Glutamatergic neuron (in vitro differentiated cells): Measurements from ENCODE around the gene VHLL. TPM values are rescaled to one million over a fixed set of nuclear protein-coding genes. Genes with fewer than 3 reads are reported as not detected.

Source experiments
- DNase-seq: peaks from one replicate; pipeline ENCODE4 v3.0.0; 2022
- H3K27ac Mint-ChIP-seq: one replicate; pipeline ENCODE4 v1.8.0; 2020; ENCODE audit warnings: mild to moderate bottlenecking, mixed read lengths, inconsistent platforms; ENCODE audit not compliant: unreplicated experiment
- H3K27me3 Mint-ChIP-seq: one replicate; pipeline ENCODE4 v1.8.0; 2020; ENCODE audit warnings: mild to moderate bottlenecking, moderate library complexity, mixed read lengths, inconsistent platforms; ENCODE audit not compliant: unreplicated experiment
- H3K36me3 Mint-ChIP-seq: one replicate; pipeline ENCODE4 v1.8.0; 2020; ENCODE audit warnings: mild to moderate bottlenecking, mixed read lengths, inconsistent platforms; ENCODE audit not compliant: unreplicated experiment
- H3K4me1 Mint-ChIP-seq: one replicate; pipeline ENCODE4 v1.8.0; 2020; ENCODE audit warnings: mild to moderate bottlenecking, low read depth, mixed read lengths, inconsistent platforms; ENCODE audit not compliant: unreplicated experiment
- H3K4me3 Mint-ChIP-seq: one replicate; pipeline ENCODE4 v1.8.0; 2020; ENCODE audit warnings: mild to moderate bottlenecking, mixed read lengths, inconsistent platforms; ENCODE audit not compliant: unreplicated experiment
- H3K9me3 Mint-ChIP-seq: one replicate; pipeline ENCODE4 v1.8.0; 2020; ENCODE audit warnings: mild to moderate bottlenecking, moderate library complexity, mixed read lengths, inconsistent platforms; ENCODE audit not compliant: unreplicated experiment
- CTCF ChIP-seq: fragments of 200-600 bp; sonication (generic); IDR thresholded peaks from one replicate; pipeline ENCODE4 v1.5.0; 2021; ENCODE audit not compliant: partially characterized antibody, unreplicated experiment
- total RNA-seq: library from RNA; stranded (reverse); fragmentation: NEBNext Ultra II Directional; extraction: Animal tissue kit (Norgen Biotek cat#: 25700); gene quantifications from one replicate; pipeline ENCODE4 v1.2.1, GENCODE V29; 2021; ENCODE audit not compliant: unreplicated experiment

The VHLL gene
- total RNA-seq, 1 donor from 2014 or later = not detected

DNA sequence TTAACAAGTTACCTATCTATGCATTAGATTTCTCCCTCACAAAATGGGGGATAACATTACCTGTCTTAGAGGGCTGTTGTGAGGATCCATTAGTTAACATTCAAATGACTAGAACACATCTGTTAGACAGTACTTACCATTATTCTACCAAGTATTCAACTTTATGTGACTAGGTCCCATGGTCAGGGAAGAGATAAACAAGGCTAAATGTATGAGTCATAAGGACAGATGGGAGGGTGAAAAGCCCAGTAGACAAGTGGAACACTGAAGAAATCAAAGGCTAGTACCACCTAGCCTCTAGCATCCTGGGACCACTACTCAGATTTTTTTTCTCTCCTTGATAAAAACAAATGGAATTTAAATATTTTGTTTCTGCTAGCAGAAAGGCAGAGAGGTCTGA is 9.0 kb upstream of the VHLL start:
- Mint-ChIP-seq H3K4me3 (no peak overlapping the region), H3K27ac (no peak overlapping the region), H3K9me3 (no peaks in the 10 kb centered on the region), H3K36me3 (no peaks in the 10 kb centered on the region), H3K4me1 (no peaks in the 10 kb centered on the region), H3K27me3 (peaks cover 3% of the 10 kb centered on the region)
- DNase-seq = no peak
- no peak for TF ChIP-seq CTCF

- no peak for TF ChIP-seq CTCF
- Mint-ChIP-seq H3K27ac (no peak overlapping the region), H3K9me3 (peaks cover under 1% of the 10 kb centered on the region), H3K36me3 (no peaks in the 10 kb centered on the region), H3K4me1 (no peaks in the 10 kb centered on the region), H3K27me3 (peaks cover 3% of the 10 kb centered on the region), H3K4me3 (no peak overlapping the region)
- DNase-seq = no peak
These were observed 6.1 kb upstream of the VHLL start for GRCh38 chr1:156305215-156305614.

- Mint-ChIP-seq H3K36me3 (no peaks in the 10 kb centered on the region), H3K4me3 (no peak overlapping the region), H3K27me3 (peaks cover 3% of the 10 kb centered on the region), H3K4me1 (no peaks in the 10 kb centered on the region), H3K27ac (no peak overlapping the region), H3K9me3 (peaks cover 2% of the 10 kb centered on the region)
- no peak for TF ChIP-seq CTCF
- DNase-seq = no peak
These were observed 4.1 kb upstream of the VHLL start for GRCh38 chr1:156303241-156303640.

DNA sequence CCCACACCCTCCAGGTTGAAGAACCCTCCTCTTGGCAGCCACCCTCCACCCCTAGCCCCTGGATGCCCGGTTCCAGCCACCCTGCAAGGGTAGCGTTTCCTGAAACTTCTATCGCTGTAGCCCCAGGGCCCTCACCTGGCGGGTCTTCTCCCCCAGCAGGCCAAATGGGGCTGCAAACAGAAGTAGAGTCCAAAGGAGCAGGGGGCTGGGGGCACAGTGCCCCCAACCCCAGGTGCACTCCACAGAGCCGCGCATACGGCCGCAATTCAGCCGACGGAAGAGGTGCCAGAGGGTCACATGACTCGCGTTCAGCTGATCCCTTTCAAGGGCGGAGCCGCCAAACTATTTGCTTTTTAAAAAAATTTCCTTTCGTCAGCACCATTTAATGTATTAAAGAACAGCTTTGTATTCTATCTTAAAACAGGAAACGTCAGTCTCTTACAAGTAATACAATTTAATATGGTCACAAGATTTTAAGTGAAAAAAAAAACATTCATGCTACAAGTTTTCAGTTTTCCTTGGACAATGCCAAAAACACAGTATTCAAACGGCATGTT is 3.6 kb downstream of the VHLL start, which contains the start of gene GLMP:
GLMP (minus strand) TSS at position 289 of the 557 bp plus-strand sequence; CDS start at position 255, 34 bp downstream.
- H3K9me3 Mint-ChIP-seq = peaks cover 3% of the 10 kb centered on the region
- H3K27me3 Mint-ChIP-seq = peaks cover 3% of the 10 kb centered on the region
- peak within 1 kb of the TSS; percentile 89 for H3K4me3 Mint-ChIP-seq
- no peaks in the 10 kb centered on the region for H3K36me3 Mint-ChIP-seq
- peak within 1 kb of the TSS; percentile 75 for H3K27ac Mint-ChIP-seq
- DNase-seq = peak; percentile 43
- peaks cover 9% of the 10 kb centered on the region for H3K4me1 Mint-ChIP-seq
- TF ChIP-seq CTCF = no peak

GRCh38 chr1:156293895-156294294 is 5.2 kb downstream of the VHLL start:
- Mint-ChIP-seq H3K27me3 (peaks cover 3% of the 10 kb centered on the region), H3K4me3 (no peak overlapping the region), H3K4me1 (peaks cover 9% of the 10 kb centered on the region), H3K27ac (no peak overlapping the region), H3K9me3 (peaks cover 1% of the 10 kb centered on the region), H3K36me3 (no peaks in the 10 kb centered on the region)
- DNase-seq = no peak
- TF ChIP-seq CTCF = no peak
